Natural killer cell (primary cell): ENCODE measurements around the gene NFS1. TPM values are rescaled to one million over a fixed set of nuclear protein-coding genes. Genes with fewer than 3 reads are reported as not detected.

Experiments used
- ATAC-seq, 3 donors: fragments of 150-1000 bp in 2 of 3; fragments of 200-7000 bp in 1 of 3; cut with Tn5 transposase; 1 replicate in 1 of 3; 2 replicates in 2 of 3; pipeline ENCODE4 v1.10.0; 2021; ENCODE audit warnings: mild to moderate bottlenecking in 2 of 3, moderate library complexity in 2 of 3
- DNase-seq, 2 donors: peaks; one replicate each; pipeline versions ENCODE4 v3.0.0 to v3.0.0-alpha.2; 2013 to 2021; ENCODE audit warnings: mixed read lengths in 1 of 2
- H3K27ac ChIP-seq: one replicate; pipeline ENCODE4 v1.5.1; 2013; ENCODE audit warnings: mild to moderate bottlenecking, low read length
- H3K27me3 ChIP-seq: one replicate; pipeline ENCODE4 v1.6.1; 2013; ENCODE audit warnings: low read length; ENCODE audit not compliant: control insufficient read depth, insufficient read depth
- H3K36me3 ChIP-seq: one replicate; pipeline ENCODE4 v1.6.1; 2013; ENCODE audit warnings: low read length; ENCODE audit not compliant: control insufficient read depth, insufficient read depth
- H3K4me1 ChIP-seq: one replicate; pipeline ENCODE4 v1.6.1; 2013; ENCODE audit warnings: low read length; ENCODE audit not compliant: control insufficient read depth, insufficient read depth
- H3K4me3 ChIP-seq: one replicate; pipeline ENCODE4 v1.5.1; 2013; ENCODE audit warnings: low read length
- H3K9me3 ChIP-seq: one replicate; pipeline ENCODE4 v1.6.1; 2013; ENCODE audit warnings: low read length; ENCODE audit not compliant: control insufficient read depth, insufficient read depth
- H3K27ac Mint-ChIP-seq, 2 donors: one replicate each; pipeline ENCODE4 v1.8.0; 2022; ENCODE audit warnings: mild to moderate bottlenecking in 2 of 2, mixed read lengths in 2 of 2, moderate library complexity in 1 of 2
- H3K27me3 Mint-ChIP-seq, 2 donors: one replicate each; pipeline ENCODE4 v1.8.0; 2022; ENCODE audit warnings: low read depth in 2 of 2, mixed read lengths in 2 of 2
- H3K36me3 Mint-ChIP-seq: one replicate; pipeline ENCODE4 v1.8.0; 2022; ENCODE audit warnings: mixed read lengths
- H3K4me1 Mint-ChIP-seq, 2 donors: one replicate each; pipeline ENCODE4 v1.8.0; 2022; ENCODE audit warnings: mixed read lengths in 2 of 2
- H3K4me3 Mint-ChIP-seq: one replicate; pipeline ENCODE4 v1.8.0; 2022; ENCODE audit warnings: mild to moderate bottlenecking, moderate library complexity, mixed read lengths
- H3K9me3 Mint-ChIP-seq, 2 donors: one replicate each; pipeline ENCODE4 v1.8.0; 2022; ENCODE audit warnings: mixed read lengths in 2 of 2
- WGBS: methylation state at CpG from one replicate; pipeline ENCODE4 v1.1.7; 2013; ENCODE audit warnings: missing lambda C conversion rate; ENCODE audit not compliant: insufficient coverage; 5-methylcytosine and 5-hydroxymethylcytosine counted together
- intact Hi-C: fragments of 100-400 bp; cut with micrococcal nuclease; formaldehyde crosslinking; loops from one replicate; pipeline ENCODE4 v1.14.2; 2022
- total RNA-seq, 4 donors: library from RNA; stranded (reverse); fragments of 120-200 nt in 1 of 4; gene quantifications; one replicate each; pipeline versions ENCODE4 v1.2.3 to v1.2.4, GENCODE V29; 2013 to 2022
- TF ChIP-seq, protein P1 (sequence below): fragments of 200-600 bp; IDR thresholded peaks from one replicate; pipeline ENCODE4 v1.8.0; 2022; ENCODE audit warnings: antibody characterized with exemption

NFS1 gene
- total RNA-seq, 3 donors from 2014 or later (not counting 1 experiment from before 2014, with no cell fraction given): 11.3 to 20.8 (median 16.0) TPM

DNA sequence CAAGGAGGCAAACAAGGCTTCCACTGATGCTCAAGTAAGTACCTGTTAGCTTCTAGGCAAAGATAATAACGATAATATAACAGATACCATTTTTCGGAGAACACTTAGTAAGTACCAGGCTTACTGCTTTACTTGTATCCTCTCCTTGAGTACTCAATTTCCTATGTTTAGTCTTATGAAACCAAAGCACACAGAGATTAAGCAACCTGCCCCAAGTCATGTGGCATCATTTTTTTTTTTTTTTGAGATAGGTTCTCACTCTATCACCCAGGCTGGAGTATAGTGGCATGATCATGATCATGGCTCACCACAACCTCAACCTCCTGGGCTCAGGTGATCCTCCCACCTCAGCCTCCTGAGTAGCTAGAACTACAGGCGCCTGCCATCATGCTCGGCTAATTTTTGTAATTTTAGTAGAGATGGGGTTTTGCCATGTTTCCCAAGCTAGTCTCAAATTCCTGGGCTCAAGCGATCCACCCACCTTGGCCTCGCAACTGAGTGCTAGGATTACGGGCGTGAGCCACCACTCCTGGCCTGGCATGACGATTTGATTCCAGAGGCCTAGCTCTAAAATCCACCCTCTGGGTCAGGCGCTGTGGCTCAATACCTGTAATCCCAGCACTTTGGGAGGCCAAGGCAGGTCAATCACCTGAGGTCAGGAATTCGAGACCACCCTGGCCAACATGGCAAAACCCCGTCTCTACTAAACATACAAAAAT is 69.6 kb downstream of the NFS1 start:
- TF ChIP-seq, protein P1, sequence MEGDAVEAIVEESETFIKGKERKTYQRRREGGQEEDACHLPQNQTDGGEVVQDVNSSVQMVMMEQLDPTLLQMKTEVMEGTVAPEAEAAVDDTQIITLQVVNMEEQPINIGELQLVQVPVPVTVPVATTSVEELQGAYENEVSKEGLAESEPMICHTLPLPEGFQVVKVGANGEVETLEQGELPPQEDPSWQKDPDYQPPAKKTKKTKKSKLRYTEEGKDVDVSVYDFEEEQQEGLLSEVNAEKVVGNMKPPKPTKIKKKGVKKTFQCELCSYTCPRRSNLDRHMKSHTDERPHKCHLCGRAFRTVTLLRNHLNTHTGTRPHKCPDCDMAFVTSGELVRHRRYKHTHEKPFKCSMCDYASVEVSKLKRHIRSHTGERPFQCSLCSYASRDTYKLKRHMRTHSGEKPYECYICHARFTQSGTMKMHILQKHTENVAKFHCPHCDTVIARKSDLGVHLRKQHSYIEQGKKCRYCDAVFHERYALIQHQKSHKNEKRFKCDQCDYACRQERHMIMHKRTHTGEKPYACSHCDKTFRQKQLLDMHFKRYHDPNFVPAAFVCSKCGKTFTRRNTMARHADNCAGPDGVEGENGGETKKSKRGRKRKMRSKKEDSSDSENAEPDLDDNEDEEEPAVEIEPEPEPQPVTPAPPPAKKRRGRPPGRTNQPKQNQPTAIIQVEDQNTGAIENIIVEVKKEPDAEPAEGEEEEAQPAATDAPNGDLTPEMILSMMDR: no peak
- Histone ChIP-seq H3K27me3 (no peaks in the 10 kb centered on the region), H3K27ac (no peak overlapping the region), H3K4me3 (no peak overlapping the region), H3K36me3 (peaks cover 71% of the 10 kb centered on the region), H3K9me3 (no peaks in the 10 kb centered on the region), H3K4me1 (no peaks in the 10 kb centered on the region)
- DNase-seq (no peak), ATAC-seq (no peak)
- peaks cover 12 to 16% of the 10 kb centered on the region in 2 donors for H3K4me1 Mint-ChIP-seq
- no peaks in the 10 kb centered on the region for H3K27me3 Mint-ChIP-seq
- H3K9me3 Mint-ChIP-seq: no peaks in the 10 kb centered on the region
- H3K27ac Mint-ChIP-seq: peak overlapping the region in 1 of 2 donors; percentile 64
- 91% methylated on average over 12 of the region's 12 CpGs for WGBS
- intact Hi-C loops: no loop called here
- H3K4me3 Mint-ChIP-seq: no peak overlapping the region
- peaks cover 18% of the 10 kb centered on the region for H3K36me3 Mint-ChIP-seq

DNA sequence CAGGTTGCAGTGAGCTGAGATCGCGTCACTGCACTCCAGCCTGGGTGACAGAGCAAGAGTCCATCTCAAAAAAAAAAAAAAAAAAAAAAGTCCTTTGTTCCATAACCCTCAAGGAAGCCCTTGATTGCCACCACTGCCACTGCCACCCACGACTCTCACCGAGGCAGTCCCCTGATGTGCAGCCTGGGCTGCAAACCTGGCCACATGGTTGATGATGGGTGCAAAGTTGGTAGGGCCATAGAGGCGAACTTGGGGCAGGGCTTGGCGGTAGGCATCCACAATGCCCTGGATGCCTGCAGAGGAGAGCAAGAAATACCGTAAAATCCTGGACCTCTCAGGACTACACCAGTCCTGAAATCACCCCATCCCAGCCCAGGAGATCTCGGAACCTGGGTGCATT is 72.0 kb downstream of the NFS1 start:
- H3K36me3 Mint-ChIP-seq: peaks cover 18% of the 10 kb centered on the region

DNA sequence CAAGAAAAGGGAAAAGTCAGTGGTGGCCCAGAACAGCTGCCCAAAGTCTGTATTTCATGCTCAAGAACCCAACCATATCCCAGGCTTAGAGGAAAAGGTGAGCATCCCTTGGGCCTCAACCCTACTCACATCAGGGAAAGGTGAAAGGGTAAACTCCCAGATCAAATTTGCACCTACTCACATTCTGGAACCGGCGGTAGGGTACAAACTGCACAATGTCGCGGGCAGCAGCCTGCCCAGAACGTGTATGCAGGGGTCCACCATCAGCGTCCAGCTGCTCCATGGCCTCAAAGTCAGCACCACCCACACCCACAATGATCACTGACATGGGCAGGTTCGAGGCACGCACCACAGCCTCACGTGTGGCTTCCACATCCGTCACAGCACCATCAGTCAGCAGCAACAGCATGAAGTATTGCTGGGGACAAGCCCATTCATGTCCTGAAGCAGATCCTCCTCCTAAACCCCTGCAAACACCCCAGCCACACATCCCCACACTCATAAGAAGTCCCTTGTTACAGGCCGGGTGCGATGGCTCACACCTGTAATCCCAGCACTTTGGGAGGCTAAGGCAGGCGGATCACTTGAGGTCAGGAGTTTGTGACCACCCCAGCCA is 72.7 kb downstream of the NFS1 start:
- H3K4me3 ChIP-seq: no peak overlapping the region
- ATAC-seq (no peak), DNase-seq (no peak)
- H3K9me3 ChIP-seq: no peaks in the 10 kb centered on the region
- intact Hi-C loops: no loop called here
- Mint-ChIP-seq H3K9me3 (no peaks in the 10 kb centered on the region), H3K27ac (no peak overlapping the region), H3K4me3 (no peak overlapping the region), H3K4me1 (peaks cover 0 to 6% of the 10 kb centered on the region in 2 donors), H3K36me3 (peaks cover 18% of the 10 kb centered on the region), H3K27me3 (no peaks in the 10 kb centered on the region)
- no peak overlapping the region for H3K27ac ChIP-seq
- WGBS: 94% methylated on average over 13 of the region's 13 CpGs
- TF ChIP-seq, protein P1: no peak
- no peaks in the 10 kb centered on the region for H3K4me1 ChIP-seq
- H3K27me3 ChIP-seq: no peaks in the 10 kb centered on the region
- H3K36me3 ChIP-seq: peaks cover 62% of the 10 kb centered on the region

More for the DNA sequence above, 72.0 kb downstream of the NFS1 start:
- 93% methylated on average over 7 of the region's 8 CpGs for WGBS
- peak overlapping the region in 1 of 2 donors; percentile 18 for H3K27ac Mint-ChIP-seq
- Histone ChIP-seq H3K9me3 (no peaks in the 10 kb centered on the region), H3K27me3 (no peaks in the 10 kb centered on the region), H3K27ac (no peak overlapping the region), H3K4me3 (no peak overlapping the region), H3K36me3 (peaks cover 65% of the 10 kb centered on the region), H3K4me1 (no peaks in the 10 kb centered on the region)
- no peaks in the 10 kb centered on the region for H3K9me3 Mint-ChIP-seq
- peaks cover 3 to 6% of the 10 kb centered on the region in 2 donors for H3K4me1 Mint-ChIP-seq
- H3K4me3 Mint-ChIP-seq: no peak overlapping the region
- intact Hi-C loops: no loop called here
- ATAC-seq (no peak), DNase-seq (no peak)
- TF ChIP-seq, protein P1: no peak
- H3K27me3 Mint-ChIP-seq: no peaks in the 10 kb centered on the region
